HG03095 (cell line): Measurements from ENCODE around the gene RBM4.
"Not testable (repeated sequence)": the region's sequence is repeated elsewhere in the genome, so short reads cannot be mapped to it uniquely, and the experiment has no call there.

ENCODE experiments used
- ATAC-seq: cut with Tn5 transposase; IDR thresholded peaks from one replicate; pipeline ENCODE4 v1.9.1; 2021; ENCODE audit warnings: moderate library complexity; ENCODE audit not compliant: unreplicated experiment

The RBM4 gene

GRCh38 chr11:66638177-66639065, at the start of gene RBM4:
Gene RBM4 (plus strand): TSS chr11:66638703. CDS start chr11:66639712, 1,009 bp downstream.
- ATAC-seq: peak; percentile 88

- not testable (repeated sequence) for ATAC-seq
Measured at GRCh38 chr11:66589315-66589714, 49.2 kb upstream of the RBM4 start.

GRCh38 chr11:66589996-66590675, 48.4 kb upstream of the RBM4 start:
- ATAC-seq: no peak

- no peak for ATAC-seq
Measured at GRCh38 chr11:66591175-66591574, 47.3 kb upstream of the RBM4 start.

GRCh38 chr11:66592457-66593302, 45.8 kb upstream of the RBM4 start, which contains the start of the genes CCDC87 and CCS:
Gene CCDC87 (minus strand): TSS chr11:66593063. CDS start chr11:66593015, 48 bp downstream.
Gene CCS (plus strand): TSS chr11:66593185. CDS start chr11:66593262, 77 bp downstream.
- ATAC-seq: peak; percentile 79

- no peak for ATAC-seq
Measured at GRCh38 chr11:66593303-66593635, 45.2 kb upstream of the RBM4 start.

- no peak for ATAC-seq
Measured at GRCh38 chr11:66593650-66594049, 44.9 kb upstream of the RBM4 start.

GRCh38 chr11:66595245-66595904, 43.1 kb upstream of the RBM4 start:
- no peak for ATAC-seq

GRCh38 chr11:66598993-66599392, 39.5 kb upstream of the RBM4 start:
- no peak for ATAC-seq

GRCh38 chr11:66600219-66600618, 38.3 kb upstream of the RBM4 start:
- no peak for ATAC-seq

- ATAC-seq: no peak
Measured at GRCh38 chr11:66600631-66601233, 37.8 kb upstream of the RBM4 start.

GRCh38 chr11:66603072-66603471, 35.4 kb upstream of the RBM4 start:
- no peak for ATAC-seq

GRCh38 chr11:66604155-66604554, 34.3 kb upstream of the RBM4 start:
- ATAC-seq: no peak

- ATAC-seq: not testable (repeated sequence)
Measured at GRCh38 chr11:66606608-66607007, 31.9 kb upstream of the RBM4 start.

- no peak for ATAC-seq
Measured at GRCh38 chr11:66607126-66607834, 31.2 kb upstream of the RBM4 start.

- no peak for ATAC-seq
Measured at GRCh38 chr11:66609721-66610617, 28.5 kb upstream of the RBM4 start.

- no peak for ATAC-seq
Measured at GRCh38 chr11:66612458-66612857, 26.0 kb upstream of the RBM4 start.

GRCh38 chr11:66614073-66614472, 24.4 kb upstream of the RBM4 start:
- ATAC-seq: no peak
